Measurements from ENCODE around the gene ST6GALNAC3.

- TF ChIP-seq, protein P1, sequence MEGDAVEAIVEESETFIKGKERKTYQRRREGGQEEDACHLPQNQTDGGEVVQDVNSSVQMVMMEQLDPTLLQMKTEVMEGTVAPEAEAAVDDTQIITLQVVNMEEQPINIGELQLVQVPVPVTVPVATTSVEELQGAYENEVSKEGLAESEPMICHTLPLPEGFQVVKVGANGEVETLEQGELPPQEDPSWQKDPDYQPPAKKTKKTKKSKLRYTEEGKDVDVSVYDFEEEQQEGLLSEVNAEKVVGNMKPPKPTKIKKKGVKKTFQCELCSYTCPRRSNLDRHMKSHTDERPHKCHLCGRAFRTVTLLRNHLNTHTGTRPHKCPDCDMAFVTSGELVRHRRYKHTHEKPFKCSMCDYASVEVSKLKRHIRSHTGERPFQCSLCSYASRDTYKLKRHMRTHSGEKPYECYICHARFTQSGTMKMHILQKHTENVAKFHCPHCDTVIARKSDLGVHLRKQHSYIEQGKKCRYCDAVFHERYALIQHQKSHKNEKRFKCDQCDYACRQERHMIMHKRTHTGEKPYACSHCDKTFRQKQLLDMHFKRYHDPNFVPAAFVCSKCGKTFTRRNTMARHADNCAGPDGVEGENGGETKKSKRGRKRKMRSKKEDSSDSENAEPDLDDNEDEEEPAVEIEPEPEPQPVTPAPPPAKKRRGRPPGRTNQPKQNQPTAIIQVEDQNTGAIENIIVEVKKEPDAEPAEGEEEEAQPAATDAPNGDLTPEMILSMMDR (IDR thresholded peaks at IDR 0.05; ENCODE audit: poor library complexity), result no peak
- TF ChIP-seq EZH2 (IDR thresholded peaks at IDR 0.05; ENCODE audit: borderline replicate concordance), result no peak
Observed at GRCh38 chr1:76162254-76162653, 87.7 kb downstream of the ST6GALNAC3 start.

Measured in hepatocyte (in vitro differentiated cells).